ENCODE data around the gene TMEM92.
"Not testable (repeated sequence)": the region's sequence is repeated elsewhere in the genome, so short reads cannot be mapped to it uniquely, and the experiment has no call there.

The TMEM92 gene

DNA sequence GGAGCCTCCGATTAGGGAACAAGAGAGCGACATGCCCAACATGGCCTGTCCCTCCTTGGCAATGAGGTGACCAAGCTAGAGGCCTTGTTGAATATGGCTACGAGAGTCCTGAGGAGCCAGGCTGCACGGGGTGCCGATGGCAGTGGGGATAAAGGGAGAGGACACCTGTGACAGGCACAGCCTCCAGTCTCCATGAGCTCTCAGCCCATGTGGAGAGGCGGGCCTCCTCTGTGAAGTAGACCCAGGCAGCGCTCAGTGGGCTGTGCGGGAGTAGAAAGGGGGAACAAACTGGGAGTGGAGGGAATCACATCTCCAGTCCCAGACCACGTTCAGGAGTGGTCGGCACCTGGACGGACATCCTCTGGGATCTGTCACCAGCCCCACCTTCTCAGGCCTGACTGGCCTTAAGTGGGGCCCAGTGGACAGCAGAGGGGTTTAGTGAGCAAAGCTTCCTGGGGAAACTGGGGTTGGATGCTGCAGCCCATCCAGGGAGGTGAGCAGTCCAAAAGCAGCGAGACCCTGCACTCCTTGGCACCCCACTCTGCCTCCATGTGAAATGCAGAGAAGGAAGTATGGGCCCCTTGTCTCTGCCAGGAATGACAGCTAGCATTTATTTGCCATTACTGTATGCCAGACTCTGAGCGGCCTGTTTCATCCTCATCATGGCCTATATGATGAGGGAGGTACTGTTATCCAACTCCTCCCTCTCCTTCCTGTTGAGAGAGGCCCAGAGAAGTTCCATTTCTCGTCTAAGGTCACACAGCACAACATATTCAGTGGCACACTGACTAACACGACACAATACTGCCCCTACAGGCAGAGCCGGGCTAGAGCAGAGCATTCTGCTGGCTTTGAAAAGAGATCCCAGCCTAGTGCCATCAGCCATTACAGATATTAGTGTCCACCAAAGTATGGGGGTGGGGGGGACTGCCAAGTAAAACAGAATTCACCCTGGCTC lies 4.5 kb upstream of the TMEM92 start:
- DNase-seq (ENCODE audit: extremely low spot score): peak; percentile 74
- POLR2A ChIA-PET: no interaction called here
- CTCF ChIA-PET: interaction anchor here (0.7 to 6.8 kb wide), 14 partner anchors 10 to 562 kb away, joined by 3 to 91 read pairs (median 3); partner anchors contain the start of genes COL1A1, LRRC59 and SLC35B1
- TF ChIP-seq, protein P1, sequence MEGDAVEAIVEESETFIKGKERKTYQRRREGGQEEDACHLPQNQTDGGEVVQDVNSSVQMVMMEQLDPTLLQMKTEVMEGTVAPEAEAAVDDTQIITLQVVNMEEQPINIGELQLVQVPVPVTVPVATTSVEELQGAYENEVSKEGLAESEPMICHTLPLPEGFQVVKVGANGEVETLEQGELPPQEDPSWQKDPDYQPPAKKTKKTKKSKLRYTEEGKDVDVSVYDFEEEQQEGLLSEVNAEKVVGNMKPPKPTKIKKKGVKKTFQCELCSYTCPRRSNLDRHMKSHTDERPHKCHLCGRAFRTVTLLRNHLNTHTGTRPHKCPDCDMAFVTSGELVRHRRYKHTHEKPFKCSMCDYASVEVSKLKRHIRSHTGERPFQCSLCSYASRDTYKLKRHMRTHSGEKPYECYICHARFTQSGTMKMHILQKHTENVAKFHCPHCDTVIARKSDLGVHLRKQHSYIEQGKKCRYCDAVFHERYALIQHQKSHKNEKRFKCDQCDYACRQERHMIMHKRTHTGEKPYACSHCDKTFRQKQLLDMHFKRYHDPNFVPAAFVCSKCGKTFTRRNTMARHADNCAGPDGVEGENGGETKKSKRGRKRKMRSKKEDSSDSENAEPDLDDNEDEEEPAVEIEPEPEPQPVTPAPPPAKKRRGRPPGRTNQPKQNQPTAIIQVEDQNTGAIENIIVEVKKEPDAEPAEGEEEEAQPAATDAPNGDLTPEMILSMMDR (IDR thresholded peaks at IDR 0.05; ENCODE audit: control extremely low read depth, extremely low read depth, low read depth, missing control alignments): peak; percentile 73

DNA sequence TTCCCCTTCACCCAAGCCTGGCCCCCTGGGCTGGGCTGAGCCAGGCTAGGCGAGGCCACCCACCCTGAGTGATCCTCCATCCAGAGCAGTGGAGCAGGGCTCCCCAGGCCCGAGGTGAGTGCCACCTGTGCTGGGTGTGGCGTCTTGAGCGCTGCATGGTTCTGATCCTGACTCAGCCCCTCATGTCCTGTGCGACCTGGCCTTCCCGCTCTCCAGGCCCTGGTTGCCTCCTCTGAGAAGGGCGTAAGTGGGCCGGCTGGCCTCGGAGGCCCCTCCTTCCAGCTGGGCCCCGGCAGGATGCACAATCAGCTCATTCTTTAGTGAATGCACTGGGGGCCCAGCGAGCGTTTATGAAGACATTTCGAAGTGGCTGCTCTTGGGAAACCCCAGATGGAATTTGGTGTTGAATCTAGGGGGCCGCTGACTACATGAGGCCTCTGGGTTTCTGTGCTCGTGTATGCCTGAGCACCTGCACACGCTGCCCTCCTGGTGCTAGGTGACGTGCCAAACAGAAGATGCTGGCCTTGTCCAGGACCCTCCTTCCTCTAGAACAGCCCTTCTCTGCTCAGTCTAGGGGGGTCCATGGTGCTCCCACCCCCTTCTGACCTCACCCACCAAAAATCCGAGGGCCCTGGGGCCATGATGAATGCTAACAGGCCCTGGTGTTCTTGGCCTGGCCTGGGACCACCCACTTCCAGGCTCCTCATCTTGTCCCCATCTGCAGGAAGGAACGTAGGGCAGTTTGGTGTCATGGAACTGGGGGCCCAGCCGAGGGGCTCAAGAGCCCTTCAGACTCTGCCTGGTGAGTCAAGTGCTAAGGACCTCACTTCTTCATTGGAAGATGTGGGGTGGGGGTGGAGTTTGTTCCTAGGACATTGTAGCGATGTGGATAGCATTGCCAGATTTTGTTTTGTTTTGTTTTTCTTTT lies 3.6 kb upstream of the TMEM92 start:
- POLR2A ChIA-PET: no interaction called here
- CTCF ChIA-PET: interaction anchor here (0.9 to 6.8 kb wide), 12 partner anchors 18 to 132 kb away, joined by 3 to 91 read pairs (median 4); partner anchors contain the start of genes COL1A1 and LRRC59
- no peak for DNase-seq (ENCODE audit: extremely low spot score)
- TF ChIP-seq, protein P1 (IDR thresholded peaks at IDR 0.05; ENCODE audit: control extremely low read depth, extremely low read depth, low read depth, missing control alignments): no peak

DNA sequence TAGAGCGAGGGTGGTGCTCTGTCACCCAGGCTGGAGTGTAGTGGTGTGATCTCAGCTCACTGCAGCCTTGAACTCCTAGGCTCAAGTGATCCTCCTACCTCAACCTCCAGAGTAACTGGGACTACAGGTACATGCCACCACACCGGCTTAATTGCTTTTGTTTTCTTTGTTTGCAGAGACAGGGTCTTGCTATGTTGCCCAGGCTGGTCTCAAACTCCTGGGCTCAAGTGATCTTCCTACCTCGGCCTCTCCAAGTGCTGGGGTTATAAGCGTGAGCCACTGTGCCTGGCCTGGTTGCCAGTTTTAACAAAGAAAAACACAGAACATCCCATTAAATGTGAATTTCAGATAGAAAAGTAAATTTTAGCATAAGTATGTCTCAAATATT lies 2.9 kb upstream of the TMEM92 start:
- DNase-seq (ENCODE audit: extremely low spot score); POLR2A ChIA-PET: not testable (repeated sequence)
- CTCF ChIA-PET: interaction anchor here (0.9 to 5.1 kb wide), 17 partner anchors 11 to 162 kb away, joined by 3 to 128 read pairs (median 4); partner anchors contain the start of gene COL1A1

DNA sequence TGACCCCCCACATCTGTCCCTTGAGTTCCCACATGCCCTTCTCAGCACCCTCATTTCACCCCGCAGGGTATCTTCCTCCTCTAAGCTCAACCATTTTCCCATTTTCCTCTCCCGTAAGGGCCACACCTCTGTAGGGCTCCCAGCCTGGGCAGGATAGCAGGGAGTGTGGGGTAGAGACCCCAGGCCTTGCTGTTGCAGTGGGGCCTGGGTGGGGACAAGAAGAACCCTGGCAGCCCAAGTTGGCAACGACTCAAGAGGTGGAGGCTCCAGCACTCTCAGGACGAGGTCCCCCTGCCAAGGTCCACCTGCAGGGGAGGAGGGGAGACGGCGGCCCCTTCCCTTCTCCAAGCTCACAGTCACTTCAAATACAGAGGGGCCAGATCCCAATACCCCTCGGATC lies 2.0 kb upstream of the TMEM92 start:
- ChIA-PET POLR2A (no interaction called here), CTCF (interaction anchor here (0.8 to 5.1 kb wide), 19 partner anchors 10 to 163 kb away, joined by 3 to 128 read pairs (median 4); partner anchors contain the start of genes COL1A1 and SGCA)
- DNase-seq (ENCODE audit: extremely low spot score): no peak
- TF ChIP-seq, protein P1 (IDR thresholded peaks at IDR 0.05; ENCODE audit: control extremely low read depth, extremely low read depth, low read depth, missing control alignments): no peak

DNA sequence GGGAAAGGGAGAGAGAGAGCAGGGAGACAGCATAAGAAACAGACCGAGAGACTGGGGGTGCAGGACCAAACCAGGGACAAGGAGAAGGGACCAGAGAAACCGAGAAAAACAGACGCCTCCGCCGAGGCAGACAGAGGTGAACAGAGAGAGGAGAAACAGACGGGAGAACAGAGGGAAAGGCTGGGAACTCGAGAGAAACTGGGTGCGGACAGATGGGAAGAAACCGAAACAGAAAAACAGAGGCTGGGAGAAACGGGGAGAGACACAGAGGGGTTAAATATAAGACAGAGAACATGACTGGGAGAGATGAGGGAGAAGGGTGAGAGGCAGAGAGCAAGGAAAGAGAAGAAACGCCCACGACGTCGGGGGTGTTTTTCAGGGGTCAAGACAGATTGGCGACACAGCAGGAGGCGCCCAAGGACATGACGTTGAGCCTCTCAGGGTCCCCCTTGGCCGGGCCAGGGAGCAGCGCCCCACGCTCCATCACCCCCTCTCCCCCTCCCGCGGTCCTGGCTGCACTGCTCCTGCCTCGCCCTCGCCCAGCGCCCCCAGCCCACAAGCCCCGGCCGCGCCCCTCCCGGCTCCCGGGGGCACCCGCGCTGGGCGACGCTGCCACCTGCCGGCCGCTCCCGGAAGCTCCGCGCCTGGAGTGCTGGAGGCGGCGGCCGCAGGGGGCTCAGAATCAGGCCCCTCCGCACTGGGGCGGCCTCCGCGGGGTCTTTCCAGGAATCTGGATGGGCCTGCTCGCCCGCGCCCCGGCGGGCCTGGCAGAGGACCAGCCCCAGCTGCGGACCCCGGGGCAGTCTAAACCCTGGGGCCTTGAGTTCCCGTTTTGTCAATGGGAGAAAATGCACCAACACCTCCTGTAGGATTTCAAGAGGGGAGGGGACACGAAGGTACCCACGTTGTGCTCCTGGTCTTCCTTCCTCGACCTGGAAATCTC lies 1.3 kb upstream of the TMEM92 start:
- ChIA-PET POLR2A (no interaction called here), CTCF (interaction anchor here (0.7 to 5.1 kb wide), 23 partner anchors 10 to 246 kb away, joined by 3 to 128 read pairs (median 5); partner anchors contain the start of genes COL1A1, PDK2 and SGCA)
- TF ChIP-seq, protein P1 (IDR thresholded peaks at IDR 0.05; ENCODE audit: control extremely low read depth, extremely low read depth, low read depth, missing control alignments): peak; percentile 91
- DNase-seq (ENCODE audit: extremely low spot score): peak; percentile 80

DNA sequence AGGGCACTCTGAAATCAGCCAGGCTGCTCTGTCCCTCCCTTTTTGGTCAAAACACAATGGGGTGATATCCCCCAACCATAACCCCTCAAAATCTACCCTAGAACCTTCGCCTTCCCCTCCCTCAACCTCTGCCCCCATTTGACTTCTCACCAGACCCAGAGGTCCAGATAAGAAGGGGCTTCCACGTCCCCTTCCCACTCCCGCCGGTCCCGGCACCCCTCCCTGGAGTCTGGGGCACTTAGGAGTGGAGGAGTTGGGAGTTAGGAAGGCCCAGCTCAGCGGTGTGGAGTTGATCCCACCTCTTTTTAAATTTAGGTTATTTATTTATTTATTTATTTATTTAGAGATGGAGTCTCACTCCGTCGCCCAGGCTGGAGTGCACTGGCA lies 619 bp upstream of the TMEM92 start:
- TF ChIP-seq, protein P1 (IDR thresholded peaks at IDR 0.05; ENCODE audit: control extremely low read depth, extremely low read depth, low read depth, missing control alignments): no peak
- ChIA-PET POLR2A (no interaction called here), CTCF (interaction anchor here (0.7 to 5.1 kb wide), 21 partner anchors 8 to 247 kb away, joined by 3 to 128 read pairs (median 5); partner anchors contain the start of genes COL1A1, PDK2, SAMD14 and SGCA)
- no peak for DNase-seq (ENCODE audit: extremely low spot score)
